B cell (primary cell): Measurements from ENCODE around the gene SETD1A.

Source experiments
- EZH2 ChIP-seq: IDR thresholded peaks from 2 replicates; pipeline ENCODE4 v1.6.1; 2012; ENCODE audit warnings: borderline replicate concordance, low read depth, mild to moderate bottlenecking, moderate library complexity, low read length; ENCODE audit not compliant: insufficient read depth, poor library complexity, severe bottlenecking
- TF ChIP-seq, protein P1 (sequence below): fragments of 200-600 bp; IDR thresholded peaks from one replicate; pipeline ENCODE4 v1.8.0; 2022; ENCODE audit warnings: antibody characterized with exemption, mild to moderate bottlenecking

DNA sequence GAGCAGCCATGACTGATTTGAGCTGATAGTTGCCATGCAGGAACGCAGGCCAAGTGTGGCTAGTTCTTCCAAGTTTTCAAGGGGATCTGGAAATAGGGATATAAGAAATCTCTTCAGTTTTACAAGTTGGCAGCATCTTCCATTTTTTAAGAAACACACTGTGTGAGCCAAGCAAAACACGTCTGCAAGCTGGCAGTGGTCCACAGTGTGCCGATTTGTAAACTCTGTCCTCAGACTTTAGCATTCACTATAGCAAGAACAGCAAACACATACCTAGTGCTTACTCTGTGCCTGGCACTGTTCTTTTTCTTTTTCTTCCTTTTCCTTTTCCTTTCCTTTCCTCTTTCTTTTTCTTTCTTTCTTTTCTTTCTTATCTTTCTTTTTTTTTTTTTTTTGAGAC is 5.8 kb upstream of the SETD1A start:
- TF ChIP-seq, protein P1, sequence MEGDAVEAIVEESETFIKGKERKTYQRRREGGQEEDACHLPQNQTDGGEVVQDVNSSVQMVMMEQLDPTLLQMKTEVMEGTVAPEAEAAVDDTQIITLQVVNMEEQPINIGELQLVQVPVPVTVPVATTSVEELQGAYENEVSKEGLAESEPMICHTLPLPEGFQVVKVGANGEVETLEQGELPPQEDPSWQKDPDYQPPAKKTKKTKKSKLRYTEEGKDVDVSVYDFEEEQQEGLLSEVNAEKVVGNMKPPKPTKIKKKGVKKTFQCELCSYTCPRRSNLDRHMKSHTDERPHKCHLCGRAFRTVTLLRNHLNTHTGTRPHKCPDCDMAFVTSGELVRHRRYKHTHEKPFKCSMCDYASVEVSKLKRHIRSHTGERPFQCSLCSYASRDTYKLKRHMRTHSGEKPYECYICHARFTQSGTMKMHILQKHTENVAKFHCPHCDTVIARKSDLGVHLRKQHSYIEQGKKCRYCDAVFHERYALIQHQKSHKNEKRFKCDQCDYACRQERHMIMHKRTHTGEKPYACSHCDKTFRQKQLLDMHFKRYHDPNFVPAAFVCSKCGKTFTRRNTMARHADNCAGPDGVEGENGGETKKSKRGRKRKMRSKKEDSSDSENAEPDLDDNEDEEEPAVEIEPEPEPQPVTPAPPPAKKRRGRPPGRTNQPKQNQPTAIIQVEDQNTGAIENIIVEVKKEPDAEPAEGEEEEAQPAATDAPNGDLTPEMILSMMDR, result no peak
- TF ChIP-seq EZH2, result no peak
